Heart left ventricle (tissue), 16 donors: ENCODE measurements around the gene TPST1. TPM values are rescaled to one million over a fixed set of nuclear protein-coding genes. Genes with fewer than 3 reads are reported as not detected.

Experiments
- ATAC-seq, 4 donors: fragments of 200-7000 bp; cut with Tn5 transposase; one replicate each; pipeline ENCODE4 v1.9.1; 2020 to 2022; ENCODE audit warnings: moderate library complexity in 4 of 4, mild to moderate bottlenecking in 3 of 4, moderate number of reproducible peaks in 1 of 4
- DNase-seq, 5 donors: peaks; one replicate each; pipeline ENCODE4 v3.0.0-alpha.2; 2020
- H3K27ac ChIP-seq, 12 donors: fragments of 200-600 bp; sonication (generic) in 4 of 12; one replicate each; pipeline versions ENCODE4 v1.5.0 to v1.8.0; 2016 to 2022; ENCODE audit warnings: mild to moderate bottlenecking in 2 of 12
- H3K27me3 ChIP-seq, 9 donors: fragments of 200-600 bp; sonication (generic) in 2 of 9; one replicate each; pipeline versions ENCODE4 v1.5.1 to v1.8.0; 2016 to 2022; ENCODE audit warnings: mild to moderate bottlenecking in 3 of 9
- H3K36me3 ChIP-seq, 9 donors: fragments of 200-600 bp; sonication (generic) in 2 of 9; one replicate each; pipeline versions ENCODE4 v1.5.0 to v1.8.0; 2018 to 2022; ENCODE audit warnings: mild to moderate bottlenecking in 2 of 9
- H3K4me1 ChIP-seq, 12 donors: fragments of 200-600 bp; sonication (generic) in 4 of 12; one replicate each; pipeline versions ENCODE4 v1.5.0 to v1.8.0; 2016 to 2022; ENCODE audit warnings: mild to moderate bottlenecking in 3 of 12
- H3K4me3 ChIP-seq, 12 donors: fragments of 200-600 bp; sonication (generic) in 4 of 12; one replicate each; pipeline versions ENCODE4 v1.5.0 to v1.8.0; 2017 to 2022; ENCODE audit warnings: mild to moderate bottlenecking in 9 of 12, moderate library complexity in 4 of 12
- H3K9me3 ChIP-seq, 12 donors: fragments of 200-600 bp; sonication (generic) in 4 of 12; one replicate each; pipeline versions ENCODE4 v1.5.0 to v1.8.0; 2016 to 2022; ENCODE audit warnings: mild to moderate bottlenecking in 1 of 12
- POLR2A ChIP-seq, 2 donors: fragments of 450-650 bp; IDR thresholded peaks; one replicate each; pipeline ENCODE4 v1.6.1; 2017; ENCODE audit warnings: antibody characterized with exemption in 2 of 2, mild to moderate bottlenecking in 2 of 2, moderate library complexity in 2 of 2
- WGBS, 4 donors: extraction: QIAGEN DNeasy Blood & Tissue Kit in 2 of 4; methylation state at CpG; one replicate each; pipeline versions ENCODE4 v1.1.5 to v1.1.7; 2013 to 2018; 5-methylcytosine and 5-hydroxymethylcytosine counted together
- intact Hi-C, 10 donors: fragments of 100-400 bp; cut with DNase I; formaldehyde crosslinking; loops; one replicate each; pipeline versions ENCODE4 v1.11.1 to v1.14.2; 2022
- polyA plus RNA-seq, 2 donors: library from polyadenylated mRNA; stranded (reverse); fragments of 200-250 nt; gene quantifications; one replicate each; pipeline ENCODE4 v1.2.3, GENCODE V29; 2013
- total RNA-seq, 9 donors: library from RNA; depleted of rRNA in 2 of 9; stranded (reverse); fragments of >200 nt in 2 of 9; fragmentation: NEBNext Ultra II Directional in 3 of 9; extraction: Animal tissue kit (Norgen Biotek cat#: 25700) in 3 of 9; gene quantifications; one replicate each; pipeline versions ENCODE4 v1.1.0 to v1.2.4, GENCODE V29; 2016 to 2023
- TF ChIP-seq, protein P1 (sequence below), 12 donors: fragments of 200-600 bp; sonication (generic) in 4 of 12; IDR thresholded peaks; one replicate each; pipeline versions ENCODE4 v1.5.0 to v1.8.0; 2018 to 2022; ENCODE audit warnings: antibody characterized with exemption in 12 of 12, mild to moderate bottlenecking in 5 of 12
- donor health status: ischemic (EF 13 %, LVEDD 7.1; RV severe dilation, severe dysfunction).
- donor health status: healthy with polysubstance abuse.
- donor health status: DM: no; HTN: yes; CAD: no.
- donor health status: DM: no; HTN: no; CAD: no.
- donor health status: ischemic (EF 25% LVEDD 6.9; RV normal size, moderate dysfunction).
- donor health status: ischemic (EF 25% LVEDD 5.7; RV mildly dilated, moderate dysfunction).
- donor health status: healthy.
- donor health status: DM: yes; HTN: yes; CAD: no.
- donor health status: ischemic (EF 35%, LVEDD 5.7; RV mildly dilated, moderate dysfunction).
- donor health status: nonischemic (EF 11% LVEDD 7.7; RV severe dilation, severe dysfunction).
- donor health status: DM: yes; HTN: yes; CAD: no.
- donor health status: PGD.
- donor health status: ischemic (EF 29% LVEDD 5.4; RV normal size, mild dysfunction).
- donor health status: nonischemic (EF 23%, LVEDD 6.1; RV moderate dilation, normal function).

The TPST1 gene
- total and polyA plus RNA-seq, 11 donors = 1.9 to 10.8 (median 5.5) TPM

DNA sequence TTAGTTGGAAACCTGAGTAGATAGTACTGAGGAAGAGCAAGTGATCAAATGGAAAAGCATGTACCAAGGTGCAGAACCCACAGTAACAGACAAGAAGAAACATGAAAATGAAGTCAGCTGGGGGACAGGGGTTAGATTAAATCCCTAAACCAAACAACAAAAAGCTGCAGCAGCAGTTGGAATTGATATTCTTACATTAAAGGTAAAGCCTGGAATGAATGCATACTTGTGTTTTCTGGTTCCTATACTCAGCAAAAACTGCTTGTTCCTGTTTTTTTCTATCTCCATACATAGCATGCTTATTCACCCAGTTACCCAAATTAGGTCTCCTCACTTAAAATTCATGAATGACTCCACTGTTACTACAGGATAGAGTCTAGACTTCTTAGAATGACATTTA is 92.4 kb downstream of the TPST1 start:
- Histone ChIP-seq H3K27me3 (no peaks in the 10 kb centered on the region), H3K27ac (no peak overlapping the region), H3K9me3 (peaks cover 0 to 30% (median 17%) of the 10 kb centered on the region in 12 donors), H3K36me3 (peaks cover 0 to 4% (median 0%) of the 10 kb centered on the region in 9 donors), H3K4me3 (no peak overlapping the region), H3K4me1 (peaks cover 0 to 25% (median 0%) of the 10 kb centered on the region in 12 donors)
- TF ChIP-seq, protein P1, sequence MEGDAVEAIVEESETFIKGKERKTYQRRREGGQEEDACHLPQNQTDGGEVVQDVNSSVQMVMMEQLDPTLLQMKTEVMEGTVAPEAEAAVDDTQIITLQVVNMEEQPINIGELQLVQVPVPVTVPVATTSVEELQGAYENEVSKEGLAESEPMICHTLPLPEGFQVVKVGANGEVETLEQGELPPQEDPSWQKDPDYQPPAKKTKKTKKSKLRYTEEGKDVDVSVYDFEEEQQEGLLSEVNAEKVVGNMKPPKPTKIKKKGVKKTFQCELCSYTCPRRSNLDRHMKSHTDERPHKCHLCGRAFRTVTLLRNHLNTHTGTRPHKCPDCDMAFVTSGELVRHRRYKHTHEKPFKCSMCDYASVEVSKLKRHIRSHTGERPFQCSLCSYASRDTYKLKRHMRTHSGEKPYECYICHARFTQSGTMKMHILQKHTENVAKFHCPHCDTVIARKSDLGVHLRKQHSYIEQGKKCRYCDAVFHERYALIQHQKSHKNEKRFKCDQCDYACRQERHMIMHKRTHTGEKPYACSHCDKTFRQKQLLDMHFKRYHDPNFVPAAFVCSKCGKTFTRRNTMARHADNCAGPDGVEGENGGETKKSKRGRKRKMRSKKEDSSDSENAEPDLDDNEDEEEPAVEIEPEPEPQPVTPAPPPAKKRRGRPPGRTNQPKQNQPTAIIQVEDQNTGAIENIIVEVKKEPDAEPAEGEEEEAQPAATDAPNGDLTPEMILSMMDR (IDR thresholded peaks at IDR 0.05) = no peak
- TF ChIP-seq POLR2A (IDR thresholded peaks at IDR 0.05) = no peak
- DNase-seq (no peak), ATAC-seq (no peak)
- intact Hi-C loops = no loop called here

DNA sequence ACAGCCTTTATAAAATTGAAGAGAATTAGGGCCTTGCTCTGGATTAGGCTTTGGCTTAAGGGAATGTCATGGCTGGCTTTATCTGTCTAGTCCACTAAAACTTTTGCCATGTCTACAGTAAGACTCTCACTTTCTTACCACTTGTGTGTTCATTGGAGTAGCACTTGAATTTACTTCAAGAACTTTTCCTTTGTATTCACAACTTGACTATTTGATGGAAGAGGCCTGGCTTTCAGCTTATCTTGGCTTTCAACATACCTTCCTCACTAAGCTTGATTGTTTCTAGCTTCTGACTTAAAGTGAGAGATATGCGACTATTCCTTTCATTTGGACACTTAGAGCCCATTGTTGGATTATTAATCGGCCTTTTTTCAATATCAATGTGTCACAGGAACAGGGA is 96.1 kb downstream of the TPST1 start:
- 89 to 96% (median 92%) methylated on average over 2 of the region's 2 CpGs for WGBS, 4 donors
- DNase-seq = no peak
- no peaks in the 10 kb centered on the region for H3K27me3 ChIP-seq
- H3K9me3 ChIP-seq = peaks cover 0 to 30% (median 17%) of the 10 kb centered on the region in 12 donors
- peaks cover 0 to 4% (median 0%) of the 10 kb centered on the region in 9 donors for H3K36me3 ChIP-seq
- H3K4me3 ChIP-seq = no peak overlapping the region
- ATAC-seq = no peak
- peaks cover 0 to 24% (median 0%) of the 10 kb centered on the region in 12 donors for H3K4me1 ChIP-seq
- TF ChIP-seq, protein P1 (IDR thresholded peaks at IDR 0.05) = no peak
- TF ChIP-seq POLR2A (IDR thresholded peaks at IDR 0.05) = no peak
- H3K27ac ChIP-seq = no peak overlapping the region
- intact Hi-C loops = no loop called here

DNA sequence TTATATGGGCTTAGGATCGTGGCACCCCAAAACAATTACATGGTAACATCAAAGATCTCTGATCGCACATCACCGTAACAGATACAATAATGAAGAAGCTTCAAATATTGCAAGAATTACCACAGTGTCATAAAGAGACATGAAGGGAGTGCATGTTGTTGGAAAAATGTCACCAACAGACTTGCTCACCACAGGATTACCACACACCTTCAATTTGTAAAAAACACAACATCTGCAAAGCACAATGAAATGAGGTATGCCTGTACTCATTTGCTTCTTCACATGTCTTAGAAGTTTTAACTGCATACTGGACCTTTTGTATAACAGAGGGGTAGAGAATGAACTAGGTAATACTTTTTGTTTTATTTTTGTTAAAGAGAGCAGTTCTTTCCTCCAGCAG is 96.6 kb downstream of the TPST1 start:
- no peaks in the 10 kb centered on the region for H3K27me3 ChIP-seq
- H3K36me3 ChIP-seq = peaks cover 0 to 4% (median 0%) of the 10 kb centered on the region in 9 donors
- peaks cover 0 to 30% (median 17%) of the 10 kb centered on the region in 12 donors for H3K9me3 ChIP-seq
- 94 to 96% (median 95%) methylated on average over 3 of the region's 3 CpGs for WGBS, 4 donors
- DNase-seq = no peak
- TF ChIP-seq, protein P1 (IDR thresholded peaks at IDR 0.05) = no peak
- TF ChIP-seq POLR2A (IDR thresholded peaks at IDR 0.05) = no peak
- H3K27ac ChIP-seq = no peak overlapping the region
- intact Hi-C loops = no loop called here
- peaks cover 0 to 19% (median 0%) of the 10 kb centered on the region in 12 donors for H3K4me1 ChIP-seq
- no peak for ATAC-seq
- H3K4me3 ChIP-seq = no peak overlapping the region

GRCh38 chr7:66303454-66304155 is 98.5 kb downstream of the TPST1 start:
- no peak for DNase-seq
- TF ChIP-seq POLR2A (IDR thresholded peaks at IDR 0.05) = no peak
- TF ChIP-seq, protein P1 (IDR thresholded peaks at IDR 0.05) = no peak
- no peak overlapping the region for H3K27ac ChIP-seq
- ATAC-seq = no peak
- no peaks in the 10 kb centered on the region for H3K27me3 ChIP-seq
- no peaks in the 10 kb centered on the region for H3K36me3 ChIP-seq
- peaks cover 0 to 17% (median 2%) of the 10 kb centered on the region in 12 donors for H3K9me3 ChIP-seq
- H3K4me1 ChIP-seq = peaks cover 0 to 7% (median 0%) of the 10 kb centered on the region in 12 donors
- 95 to 97% (median 96%) methylated on average over 8 of the region's 8 CpGs for WGBS, 4 donors
- intact Hi-C loops = no loop called here
- H3K4me3 ChIP-seq = no peak overlapping the region
